Breast epithelium (tissue), 3 donors: Measurements from ENCODE around the gene CFAP251.

Source experiments
- CTCF ChIP-seq, 3 donors: fragments of 450-650 bp; IDR thresholded peaks; one replicate each; pipeline ENCODE4 v1.5.1; 2016 to 2017; ENCODE audit warnings: antibody characterized with exemption in 3 of 3, mild to moderate bottlenecking in 3 of 3, moderate library complexity in 3 of 3
- POLR2AphosphoS5 ChIP-seq, 3 donors: sonication (generic); formaldehyde crosslinking; IDR thresholded peaks; one replicate each; pipeline ENCODE4 v1.6.1; 2017; ENCODE audit warnings: antibody characterized with exemption in 3 of 3

- no peak for TF ChIP-seq POLR2AphosphoS5 (IDR thresholded peaks at IDR 0.05)
- no peak for TF ChIP-seq CTCF (IDR thresholded peaks at IDR 0.05)
These were observed 110.6 kb downstream of the CFAP251 start for GRCh38 chr12:122028905-122029560.
